ENCODE measurements around the gene TMEM119.

- TF ChIP-seq EZH2 (IDR thresholded peaks at IDR 0.05; ENCODE audit: insufficient read depth, poor library complexity, severe bottlenecking) (no peak), EZH2phosphoT487 (IDR thresholded peaks at IDR 0.05; ENCODE audit: insufficient read depth, low read depth) (no peak)
Observed at GRCh38 chr12:108551535-108551934, 46.3 kb downstream of the TMEM119 start.

All from GM23248 (cell line).